ENCODE results near the gene AHCY.

- TF ChIP-seq CTCF (conservative IDR thresholded peaks at IDR 0.05; ENCODE audit: low read depth, low read length), result no peak
- no peak for TF ChIP-seq EZH2phosphoT487 (IDR thresholded peaks at IDR 0.05; ENCODE audit: borderline replicate concordance, low read length)
Observed at GRCh38 chr20:34334654-34335407, 31.7 kb upstream of the AHCY start.

Data from PC-3 (cell line).